ENCODE measurements around the gene MMP25. TPM values are rescaled to one million over a fixed set of nuclear protein-coding genes. Genes with fewer than 3 reads are reported as not detected.

The MMP25 gene
- total and polyA plus RNA-seq, 10 of the 15 experiments (the other 5 are each of a cell fraction or from before 2014, with no cell fraction given) = 0.03 to 0.36 (median 0.13) TPM; not detected in 1

GRCh38 chr16:3009568-3010390 is 36.6 kb upstream of the MMP25 start:
- CTCF ChIA-PET = interaction anchor here (11.3 kb wide), 1 partner anchor 17 kb away, joined by 421 read pairs; the partner anchor contains the start of genes CLDN6, HCFC1R1, THOC6 and TNFRSF12A
- no peak overlapping the region for H3K4me2 ChIP-seq (ENCODE audit: control insufficient read depth, insufficient read depth)
- no peaks in the 10 kb centered on the region for H4K20me1 ChIP-seq (ENCODE audit: control insufficient read depth, insufficient read depth)
- ATAC-seq (no peak), FAIRE-seq (no peak), DNase-seq (ENCODE audit: low read depth, low spot score) (no peak)
- 51% methylated on average over 21 of the region's 21 CpGs for WGBS (ENCODE audit: insufficient coverage, insufficient replicate concordance, low lambda C conversion rate, missing lambda C conversion rate)
- no peak overlapping the region for H3K9ac ChIP-seq (ENCODE audit: control insufficient read depth, insufficient read depth, low read length)
- BruUV-seq (replicated peaks) = no TSS peak
- no peaks in the 10 kb centered on the region for H3K9me3 ChIP-seq (replicated peaks; ENCODE audit: control insufficient read depth, insufficient read depth, low read length)
- intact Hi-C loops (cut with micrococcal nuclease; ENCODE audit: unreplicated experiment) = no loop called here
- H3K79me2 ChIP-seq (ENCODE audit: control insufficient read depth, insufficient read depth, low read length) = no peaks in the 10 kb centered on the region
- peaks cover 17% of the 10 kb centered on the region for H3K4me1 ChIP-seq (ENCODE audit: control insufficient read depth, insufficient read depth, low read length)
- SMC1A ChIA-PET (ENCODE audit: uncharacterized antibody, unreplicated experiment) = interaction anchor here (0.6 kb wide), 1 partner anchor 13 kb away, joined by 3 read pairs; no protein-coding TSS in a partner anchor
- H3K27me3 ChIP-seq (replicated peaks in 1 of 2; ENCODE audit: control insufficient read depth in 2 of 2, insufficient read depth in 2 of 2, low read length in 1 of 2) = peaks cover 0 to 17% of the 10 kb centered on the region in 2 experiments
- RAD21 ChIA-PET (ENCODE audit: unreplicated experiment) = interaction anchor here (1.2 to 2.1 kb wide), 2 partner anchors 11 to 19 kb away, joined by 5 to 7 read pairs; partner anchors contain the start of gene TNFRSF12A
- in situ Hi-C loops (cut with MboI) = no loop called here
- no peaks in the 10 kb centered on the region for H3K36me3 ChIP-seq (ENCODE audit: control insufficient read depth in 2 of 2, insufficient read depth in 2 of 2, low read length in 1 of 2)
- H3K4me3 ChIP-seq = no peak overlapping the region
- no peak overlapping the region for H2AFZ ChIP-seq (ENCODE audit: control insufficient read depth, low read depth, low read length)
- POLR2A ChIA-PET = interaction anchor here (1.6 kb wide), 1 partner anchor 10 kb away, joined by 5 read pairs; the partner anchor contains the start of gene TNFRSF12A
- TF ChIP-seq YBX1 (IDR thresholded peaks at IDR 0.05) (no peak), PAX8 (IDR thresholded peaks at IDR 0.05) (no peak)
- H3K27ac ChIP-seq (ENCODE audit: control insufficient read depth, insufficient read depth) = no peak overlapping the region

- intact Hi-C loops (cut with micrococcal nuclease; ENCODE audit: unreplicated experiment) (no loop called here), in situ Hi-C loops (cut with MboI) (no loop called here)
- Histone ChIP-seq H3K4me1 (ENCODE audit: control insufficient read depth, insufficient read depth, low read length) (peaks cover 17% of the 10 kb centered on the region), H3K27ac (ENCODE audit: control insufficient read depth, insufficient read depth) (no peak overlapping the region), H3K9ac (ENCODE audit: control insufficient read depth, insufficient read depth, low read length) (no peak overlapping the region), H3K9me3 (replicated peaks; ENCODE audit: control insufficient read depth, insufficient read depth, low read length) (no peaks in the 10 kb centered on the region), H4K20me1 (ENCODE audit: control insufficient read depth, insufficient read depth) (no peaks in the 10 kb centered on the region), H3K27me3 (replicated peaks in 1 of 2; ENCODE audit: control insufficient read depth in 2 of 2, insufficient read depth in 2 of 2, low read length in 1 of 2) (peaks cover 0 to 17% of the 10 kb centered on the region in 2 experiments), H2AFZ (ENCODE audit: control insufficient read depth, low read depth, low read length) (no peak overlapping the region), H3K4me3 (no peak overlapping the region), H3K36me3 (ENCODE audit: control insufficient read depth in 2 of 2, insufficient read depth in 2 of 2, low read length in 1 of 2) (no peaks in the 10 kb centered on the region), H3K4me2 (ENCODE audit: control insufficient read depth, insufficient read depth) (no peak overlapping the region), H3K79me2 (ENCODE audit: control insufficient read depth, insufficient read depth, low read length) (no peaks in the 10 kb centered on the region)
- 76% methylated on average over 8 of the region's 8 CpGs for WGBS (ENCODE audit: insufficient coverage, insufficient replicate concordance, low lambda C conversion rate, missing lambda C conversion rate)
- ATAC-seq (no peak), DNase-seq (ENCODE audit: low read depth, low spot score) (no peak), FAIRE-seq (no peak)
- BruUV-seq (replicated peaks) = no TSS peak
- ChIA-PET RAD21 (ENCODE audit: unreplicated experiment) (interaction anchor here (1.2 to 2.1 kb wide), 2 partner anchors 10 to 18 kb away, joined by 5 to 7 read pairs; partner anchors contain the start of gene TNFRSF12A), SMC1A (ENCODE audit: uncharacterized antibody, unreplicated experiment) (no interaction called here), CTCF (interaction anchor here (11.3 kb wide), 1 partner anchor 16 kb away, joined by 421 read pairs; the partner anchor contains the start of genes CLDN6, HCFC1R1, THOC6 and TNFRSF12A), POLR2A (interaction anchor here (1.6 kb wide), 1 partner anchor 9 kb away, joined by 5 read pairs; the partner anchor contains the start of gene TNFRSF12A)
- no peak for TF ChIP-seq EGR1 (IDR thresholded peaks at IDR 0.05; ENCODE audit: borderline replicate concordance in 1 of 2, low read depth in 2 of 2, low read length in 2 of 2)
- no peak for TF ChIP-seq YBX1 (IDR thresholded peaks at IDR 0.05)
- TF ChIP-seq IRF5 (IDR thresholded peaks at IDR 0.05; ENCODE audit: borderline replicate concordance) = no peak
- no peak for TF ChIP-seq E4F1 (IDR thresholded peaks at IDR 0.05; ENCODE audit: borderline replicate concordance, partially characterized antibody)
- no peak for TF ChIP-seq SMARCA5 (IDR thresholded peaks at IDR 0.05)
- no peak for TF ChIP-seq SIN3A (IDR thresholded peaks at IDR 0.05; ENCODE audit: low read depth, low read length)
- TF ChIP-seq RBBP5 (conservative IDR thresholded peaks at IDR 0.05) = no peak
- no peak for TF ChIP-seq EED (IDR thresholded peaks at IDR 0.05; ENCODE audit: low read depth)
- TF ChIP-seq MXI1 (IDR thresholded peaks at IDR 0.05; ENCODE audit: low read depth, low read length) = no peak
- no peak for TF ChIP-seq RAD51 (IDR thresholded peaks at IDR 0.05)
- no peak for TF ChIP-seq FOXK2 (IDR thresholded peaks at IDR 0.05)
- no peak for TF ChIP-seq ESRRA (IDR thresholded peaks at IDR 0.05; ENCODE audit: low read length)
Measured at GRCh38 chr16:3010510-3010909, 35.9 kb upstream of the MMP25 start.
